Frontal cortex (tissue), 4 donors: ENCODE measurements around the gene CTNNBL1. TPM values are rescaled to one million over a fixed set of nuclear protein-coding genes. Genes with fewer than 3 reads are reported as not detected.

Experiments used
- DNase-seq, 2 donors: peaks; one replicate each; pipeline ENCODE4 v3.0.0; 2012; ENCODE audit warnings: low spot score in 2 of 2
- FAIRE-seq: peaks from 2 replicates; lab custom pipeline; 2012; peaks lifted over from hg19 to GRCh38; lab: Jason Lieb, UNC
- total RNA-seq: library from RNA; depleted of rRNA; stranded (reverse); fragments of >200 nt; gene quantifications from one replicate; pipeline ENCODE4 v1.2.3, GENCODE V29; 2014
- donor health status: control.
- donor health status: control.
- donor health status: control.

Gene CTNNBL1
- total RNA-seq, 1 donor from 2014 or later = 61.1 TPM

DNA sequence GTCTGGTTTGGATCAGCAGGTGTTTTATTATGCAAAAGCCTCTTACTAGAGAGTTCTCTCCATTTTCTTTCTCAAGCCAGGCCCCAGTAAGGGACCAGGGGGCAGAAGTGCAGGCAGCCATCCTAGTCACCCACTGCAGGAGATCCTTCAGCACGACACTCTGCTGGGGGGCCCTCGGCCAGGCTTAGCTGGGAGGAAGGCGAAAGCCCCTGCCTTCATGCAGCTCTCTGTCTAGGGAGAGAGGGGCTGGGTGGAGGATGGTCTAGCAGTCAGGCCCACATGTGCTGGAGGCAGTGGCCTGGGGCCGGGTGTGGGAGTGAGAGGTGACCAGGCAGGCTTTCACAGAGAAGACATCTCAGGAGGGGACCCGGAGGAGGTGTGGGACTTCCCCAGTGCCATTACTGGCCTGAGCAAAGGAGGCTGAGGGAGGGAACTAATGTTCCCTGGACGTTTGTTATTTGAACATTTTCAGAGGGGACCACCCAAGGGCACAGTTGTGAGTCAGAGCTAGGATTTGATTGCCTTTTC lies 175.6 kb downstream of the CTNNBL1 start:
- no peak for FAIRE-seq
- no peak for DNase-seq

DNA sequence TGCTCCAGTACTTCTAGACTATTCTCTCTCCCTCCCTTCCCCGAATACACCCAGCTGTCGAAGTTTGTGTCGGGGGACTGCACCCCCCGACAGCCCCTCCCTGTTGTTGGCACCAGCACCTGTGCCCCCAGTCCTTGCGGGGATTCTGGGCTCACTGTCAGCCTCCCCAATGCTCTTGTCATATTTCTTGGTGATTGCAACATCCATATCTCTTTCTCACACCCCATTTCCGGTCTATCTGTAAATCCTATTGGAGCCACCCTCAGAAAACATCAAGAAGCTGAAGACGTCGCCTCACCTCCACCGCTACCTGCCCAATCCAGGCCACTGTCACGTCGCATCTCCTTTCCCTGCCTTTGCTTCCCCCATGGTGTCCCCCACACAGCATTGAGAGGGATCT lies 176.5 kb downstream of the CTNNBL1 start:
- no peak for FAIRE-seq
- DNase-seq = no peak

DNA sequence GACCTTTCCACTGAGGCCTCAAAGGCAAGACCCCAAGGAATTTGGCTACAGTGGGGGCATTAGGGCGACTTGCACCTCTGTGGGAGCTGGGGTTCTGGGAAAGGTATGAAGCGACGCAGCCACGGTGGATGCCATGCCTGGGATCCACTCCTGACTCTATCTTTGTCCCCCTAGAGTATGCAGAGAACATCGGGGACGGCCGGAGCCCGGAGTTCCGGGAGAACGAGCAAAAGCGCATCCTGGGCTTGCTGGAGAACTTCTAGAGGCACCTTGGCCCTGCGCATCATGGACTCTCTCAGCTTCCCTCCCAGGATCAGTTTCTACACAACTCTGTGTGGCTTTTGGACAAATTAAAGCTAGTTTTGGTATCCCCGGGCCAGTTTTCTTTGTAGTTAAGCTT lies 177.9 kb downstream of the CTNNBL1 start:
- no peak for DNase-seq
- FAIRE-seq = no peak

DNA sequence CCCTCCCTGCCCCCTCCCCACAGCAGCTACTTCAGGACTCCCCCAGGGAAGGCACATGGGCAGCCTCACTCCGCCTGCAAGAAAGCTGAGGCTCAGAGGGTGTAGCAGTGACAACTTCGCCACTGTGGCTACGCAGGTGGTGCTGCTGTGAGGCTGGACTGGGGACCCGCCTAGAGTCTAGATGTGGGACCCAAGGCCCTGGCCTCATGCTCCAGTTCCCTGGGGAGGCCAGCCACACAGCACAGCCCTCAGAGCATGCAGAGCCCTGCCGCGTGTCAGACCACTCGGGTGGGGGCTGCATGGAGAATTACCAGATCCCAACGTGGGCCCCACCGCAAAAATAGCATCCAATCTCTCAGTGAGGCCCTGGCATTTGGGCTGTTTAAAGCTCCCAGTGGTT lies 178.3 kb downstream of the CTNNBL1 start:
- DNase-seq (no peak), FAIRE-seq (no peak)

DNA sequence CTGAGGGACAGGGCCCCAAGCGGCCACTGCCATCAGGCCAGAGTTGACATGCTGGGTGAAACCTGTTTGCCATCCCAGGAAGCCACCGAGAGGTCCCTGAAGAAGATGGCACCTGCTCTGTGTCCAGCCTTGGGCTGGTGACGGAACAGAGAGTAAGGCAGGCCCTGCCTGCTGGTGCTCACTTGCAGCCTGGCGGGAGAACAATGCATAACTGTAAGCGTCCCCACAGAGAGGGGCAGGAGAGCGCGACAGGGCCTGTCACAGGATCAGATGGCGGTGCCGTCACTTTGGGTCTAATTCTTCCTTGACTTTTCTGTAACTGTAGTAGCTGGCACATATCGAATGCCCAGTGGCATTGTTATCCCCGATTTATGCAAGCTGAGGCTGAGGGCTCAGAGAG lies 180.1 kb downstream of the CTNNBL1 start:
- FAIRE-seq (no peak), DNase-seq (no peak)

DNA sequence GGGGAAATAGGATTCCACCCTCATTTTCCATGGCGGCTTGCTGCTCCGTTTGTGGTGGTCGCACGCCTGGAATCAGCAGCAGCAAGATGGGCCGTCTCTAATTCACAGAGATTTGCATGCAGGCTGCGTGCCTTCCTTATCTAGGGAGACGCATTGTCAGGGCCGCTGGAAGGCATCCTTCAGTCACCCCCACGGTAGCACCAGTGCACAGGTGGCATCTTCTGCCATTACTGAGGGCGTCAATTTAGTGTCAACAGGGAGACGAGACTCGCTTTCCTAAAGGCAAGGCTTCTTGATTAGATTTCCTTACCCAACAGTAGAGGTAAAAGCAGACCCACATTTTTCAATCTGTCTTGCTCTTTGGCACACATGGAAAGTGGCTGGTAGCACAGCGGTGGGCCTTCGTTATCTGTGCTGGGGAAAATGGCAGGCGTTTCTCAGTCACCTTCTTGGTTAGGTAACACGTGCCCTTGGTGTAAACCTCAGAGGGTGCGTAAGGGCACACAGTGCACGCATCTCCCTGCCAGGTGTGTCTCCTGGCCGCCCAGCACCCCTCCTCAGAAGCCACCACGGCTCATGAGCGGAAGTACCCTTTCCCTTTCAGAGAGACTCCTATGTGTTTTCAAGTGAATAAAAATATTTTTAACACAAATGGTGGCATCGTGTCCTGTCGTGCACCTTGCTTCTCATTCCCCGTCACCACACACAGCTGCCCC lies 181.8 kb downstream of the CTNNBL1 start:
- no peak for DNase-seq

DNA sequence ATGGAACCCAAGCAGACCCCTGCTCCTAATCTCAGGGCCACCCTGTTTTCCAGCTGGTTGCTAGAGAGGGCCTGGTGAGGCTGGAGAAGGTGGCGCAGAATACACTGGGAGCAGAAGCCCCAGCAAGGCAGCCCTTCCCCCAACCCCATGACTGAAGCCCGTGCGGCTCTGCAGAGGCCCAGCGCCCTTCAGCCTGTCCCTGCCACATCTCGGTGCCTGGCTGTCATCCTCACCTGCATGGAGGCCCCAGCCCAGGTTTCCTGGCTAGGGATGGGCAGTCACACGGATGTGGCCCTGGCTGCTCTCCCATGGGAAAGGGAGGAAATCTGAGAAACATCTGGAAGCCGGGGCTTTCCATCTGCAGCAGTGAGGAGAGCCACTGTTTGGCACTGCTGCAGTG lies 183.0 kb downstream of the CTNNBL1 start:
- FAIRE-seq (no peak), DNase-seq (no peak)

More for the DNA sequence above, 181.8 kb downstream of the CTNNBL1 start:
- no peak for FAIRE-seq

DNA sequence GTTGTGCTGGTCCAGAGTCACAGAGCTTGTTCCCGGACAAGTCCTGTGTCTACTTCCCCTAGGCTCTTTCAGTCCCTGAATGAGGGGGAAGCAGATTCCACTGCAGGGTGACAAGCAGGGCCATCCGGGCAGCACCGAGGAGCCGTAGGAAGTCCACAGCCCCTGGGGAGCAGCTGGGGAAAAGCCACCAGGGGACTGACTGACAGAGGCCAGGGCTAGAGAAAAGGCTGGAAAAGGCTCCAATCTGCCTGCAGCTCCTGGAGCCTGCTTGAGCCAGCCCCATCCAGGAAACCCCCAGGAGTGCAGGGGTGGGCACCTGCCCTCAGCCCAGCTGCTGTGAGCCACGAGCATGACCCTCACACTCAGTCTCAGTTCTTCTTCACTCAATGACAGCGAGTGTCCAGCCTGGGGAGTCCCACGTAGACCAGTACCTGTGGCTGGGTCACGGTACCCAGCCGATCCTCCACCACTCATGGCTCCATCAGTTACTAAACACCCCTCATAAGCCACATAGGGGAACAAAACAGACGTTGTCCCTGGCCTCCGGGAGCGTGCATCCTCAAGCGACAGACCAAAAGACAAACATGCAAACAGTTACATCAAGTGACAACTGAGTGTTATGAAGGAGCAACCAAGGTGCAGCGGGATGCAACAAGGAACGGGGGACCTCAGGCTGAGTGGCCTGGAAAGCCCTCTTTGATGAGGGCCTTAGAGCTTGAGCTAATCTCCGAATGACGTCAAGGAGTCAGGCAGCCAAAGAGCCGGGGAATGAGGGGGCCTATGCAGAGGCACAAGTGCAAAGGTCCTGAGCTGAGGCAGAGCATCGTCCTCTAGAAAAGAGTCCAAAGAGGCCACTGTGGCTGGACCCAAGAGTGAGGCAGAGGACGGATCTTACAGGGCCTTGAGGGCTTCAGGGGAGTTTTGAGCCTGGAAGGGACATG lies 184.3 kb downstream of the CTNNBL1 start:
- FAIRE-seq (no peak), DNase-seq (no peak)

DNA sequence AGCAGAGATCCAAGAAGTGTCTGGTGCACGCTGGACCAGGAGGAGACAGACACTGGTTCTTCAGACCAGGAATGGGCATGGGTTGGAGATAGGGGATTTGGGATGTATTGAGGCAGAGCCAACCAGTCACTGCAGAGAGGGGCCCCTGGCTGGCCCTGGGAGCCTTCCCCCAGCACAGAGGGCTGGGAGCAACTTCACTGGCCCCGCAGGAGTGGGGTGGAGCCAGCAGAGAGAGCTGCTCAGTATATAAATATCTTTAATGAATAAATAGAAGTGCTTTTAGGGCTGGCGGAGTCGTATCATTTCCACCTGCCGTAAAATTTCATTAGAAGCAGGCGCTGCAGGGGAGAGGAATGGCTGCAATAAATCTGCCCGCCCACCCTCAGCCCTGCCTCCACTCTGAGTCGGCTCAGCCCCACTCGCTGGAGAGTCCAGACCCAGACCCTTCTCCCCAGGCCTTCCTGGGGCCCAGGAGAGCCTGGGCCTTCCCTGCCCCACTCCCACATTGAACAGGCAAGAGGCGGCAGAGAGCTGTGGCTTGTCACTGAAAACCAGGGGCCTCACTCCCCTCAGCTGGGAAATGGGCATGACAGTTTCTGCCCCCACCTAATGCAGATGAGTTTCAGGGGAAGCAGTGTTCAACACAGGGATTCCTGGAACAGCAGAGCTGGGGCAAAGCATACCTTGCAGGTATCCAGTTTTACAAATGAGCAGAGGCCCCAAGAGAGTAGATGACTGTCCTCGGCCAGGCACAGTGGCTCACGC lies 185.2 kb downstream of the CTNNBL1 start:
- no peak for FAIRE-seq
- no peak for DNase-seq

DNA sequence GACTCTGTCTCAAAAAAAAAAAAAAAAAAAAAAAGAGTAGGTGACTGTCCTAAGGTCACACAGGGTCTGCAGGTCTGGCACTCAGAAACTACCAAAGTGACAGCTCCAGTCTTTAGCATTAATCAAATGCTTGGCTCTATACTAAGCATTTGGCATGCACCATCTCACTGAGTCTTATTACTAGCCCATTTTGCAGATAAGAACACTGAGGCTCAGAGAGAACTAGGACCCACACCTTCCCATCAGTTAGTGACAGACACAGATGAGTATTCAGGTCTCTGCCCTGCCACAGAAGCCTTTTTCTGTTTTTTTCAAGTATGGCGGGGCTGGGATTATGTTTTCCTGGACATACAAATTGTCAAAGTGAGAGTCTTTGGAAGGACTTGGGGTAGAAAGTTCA lies 186.0 kb downstream of the CTNNBL1 start:
- no peak for DNase-seq
- no peak for FAIRE-seq

DNA sequence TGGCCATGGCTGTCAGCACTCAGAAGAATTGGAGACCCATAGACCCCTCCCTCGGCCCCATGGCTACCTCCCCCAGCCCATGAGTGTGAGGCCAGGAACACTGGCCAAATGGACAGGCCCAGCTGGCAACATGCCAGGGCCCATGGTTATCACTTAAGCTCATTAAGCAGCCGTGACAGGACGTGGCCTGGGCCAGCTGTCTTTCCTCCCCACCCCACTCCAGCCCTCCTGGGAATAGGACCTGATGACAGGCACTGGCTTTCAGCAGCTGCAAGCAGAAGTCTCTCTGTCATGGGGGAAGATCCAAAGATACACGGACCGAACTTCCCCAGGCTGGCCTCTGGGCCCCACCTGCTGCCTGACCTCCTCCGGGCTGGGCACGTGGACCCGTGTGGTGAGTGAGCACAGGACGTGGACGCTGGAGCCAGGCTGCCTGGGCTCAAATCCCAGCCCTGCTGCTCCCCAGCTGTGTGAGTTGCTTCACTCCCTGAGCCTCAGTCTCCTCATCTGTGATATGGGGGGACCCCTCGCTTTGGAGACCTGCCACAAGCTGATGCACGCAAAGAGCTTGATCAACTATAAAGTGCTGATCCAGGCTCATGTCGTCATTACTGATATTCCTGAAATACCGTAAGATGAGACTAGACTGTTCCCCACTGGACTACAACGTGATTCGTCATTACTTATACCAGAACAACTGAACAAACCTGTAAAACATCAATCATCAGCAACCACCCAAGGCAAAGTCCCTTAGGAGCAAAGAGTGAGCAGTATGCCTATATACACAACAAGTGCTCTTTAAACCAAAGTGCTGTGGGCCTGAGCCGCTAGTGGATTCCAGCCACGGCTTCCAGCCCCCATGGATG lies 187.1 kb downstream of the CTNNBL1 start:
- DNase-seq (no peak), FAIRE-seq (no peak)

DNA sequence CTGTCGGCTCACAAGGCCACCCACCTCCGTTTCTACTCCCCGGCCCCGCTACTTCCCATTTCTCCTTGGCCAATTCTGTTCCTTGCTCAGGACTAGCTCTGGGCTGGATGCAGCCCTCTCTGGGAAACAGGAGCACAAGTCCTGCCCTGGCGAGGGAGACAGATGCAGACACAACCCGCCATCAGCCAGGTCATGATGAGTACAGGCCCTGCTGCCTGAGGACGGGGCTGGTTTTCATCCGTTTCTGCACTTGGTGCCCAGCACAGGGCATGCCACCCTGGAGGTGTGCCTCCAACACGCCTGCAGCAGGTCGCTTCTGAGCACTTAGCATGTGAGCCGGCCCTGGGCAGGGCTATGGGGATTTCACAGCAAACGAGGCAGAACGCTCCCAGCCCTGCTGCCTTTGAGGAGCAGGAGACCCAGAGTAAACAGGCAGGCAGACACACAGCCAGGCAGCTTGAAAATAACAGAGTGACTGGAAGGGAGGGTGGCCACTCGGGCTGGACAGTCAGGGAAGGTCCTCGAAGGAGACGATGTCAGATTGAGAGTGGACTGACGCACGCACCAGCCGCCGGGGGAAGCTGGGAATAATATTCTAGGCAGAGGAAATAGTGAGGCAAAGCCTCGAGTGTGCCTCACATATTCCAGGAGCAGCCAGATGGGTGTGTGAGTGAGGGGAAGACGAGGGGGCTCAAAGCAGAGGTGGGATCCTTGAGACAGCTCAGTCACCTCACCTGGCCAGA lies 187.9 kb downstream of the CTNNBL1 start:
- DNase-seq (no peak), FAIRE-seq (no peak)

DNA sequence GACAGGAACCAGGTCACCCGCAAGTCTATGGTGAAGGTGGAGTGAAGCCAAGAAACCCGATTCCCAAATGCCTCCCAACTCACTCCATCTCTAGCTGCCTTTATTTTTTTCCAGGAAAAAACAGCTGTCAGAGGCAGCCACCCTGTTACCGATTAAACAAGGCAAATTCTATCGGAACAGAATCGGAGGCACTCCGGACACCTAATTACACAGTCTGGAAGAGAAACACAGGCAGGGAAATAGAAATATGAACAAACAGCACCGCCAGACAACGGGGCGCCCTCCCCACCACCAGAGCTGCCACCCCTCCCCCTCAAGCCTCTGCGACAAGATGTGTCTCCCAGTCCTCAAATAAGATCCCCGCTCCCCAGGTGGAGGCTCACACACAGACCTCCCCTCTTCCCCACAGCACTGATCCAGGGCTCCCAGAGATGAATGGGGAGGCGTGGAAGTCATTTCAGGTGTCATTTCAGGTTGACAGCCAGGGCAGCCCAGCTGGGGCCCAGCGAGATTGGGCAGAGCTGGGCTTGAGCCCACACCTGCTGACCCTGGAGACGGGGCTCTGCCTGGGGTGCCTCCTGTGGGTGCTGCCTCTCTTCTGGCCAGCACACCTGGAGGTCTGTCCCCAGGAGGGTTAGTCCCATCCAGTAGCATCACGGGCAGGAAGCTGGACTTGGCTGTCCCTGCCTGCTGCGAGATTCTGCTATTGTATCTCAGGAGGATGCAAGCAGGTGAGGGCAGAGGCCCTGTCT lies 189.3 kb downstream of the CTNNBL1 start:
- FAIRE-seq (no peak), DNase-seq (no peak)

DNA sequence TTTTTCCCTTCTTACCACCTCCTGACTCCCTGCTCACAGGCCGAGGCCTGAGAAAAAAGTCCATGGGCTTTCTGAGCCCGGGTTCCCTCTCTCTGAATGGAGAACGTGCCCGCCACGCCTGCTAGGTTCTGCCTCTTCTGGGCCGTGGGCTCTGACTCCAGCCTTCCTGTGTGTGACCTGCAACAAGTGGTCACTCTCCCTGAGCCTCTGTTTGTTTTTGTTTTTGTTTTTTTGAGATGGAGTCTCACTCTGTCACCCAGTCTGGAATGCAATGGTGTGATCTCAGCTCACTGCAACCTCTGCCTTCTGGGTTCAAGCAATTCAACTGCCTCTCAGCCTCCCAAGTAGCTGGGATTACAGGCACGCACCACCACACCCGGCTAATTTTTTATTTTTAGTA lies 191.2 kb downstream of the CTNNBL1 start:
- FAIRE-seq (no peak), DNase-seq (no peak)

DNA sequence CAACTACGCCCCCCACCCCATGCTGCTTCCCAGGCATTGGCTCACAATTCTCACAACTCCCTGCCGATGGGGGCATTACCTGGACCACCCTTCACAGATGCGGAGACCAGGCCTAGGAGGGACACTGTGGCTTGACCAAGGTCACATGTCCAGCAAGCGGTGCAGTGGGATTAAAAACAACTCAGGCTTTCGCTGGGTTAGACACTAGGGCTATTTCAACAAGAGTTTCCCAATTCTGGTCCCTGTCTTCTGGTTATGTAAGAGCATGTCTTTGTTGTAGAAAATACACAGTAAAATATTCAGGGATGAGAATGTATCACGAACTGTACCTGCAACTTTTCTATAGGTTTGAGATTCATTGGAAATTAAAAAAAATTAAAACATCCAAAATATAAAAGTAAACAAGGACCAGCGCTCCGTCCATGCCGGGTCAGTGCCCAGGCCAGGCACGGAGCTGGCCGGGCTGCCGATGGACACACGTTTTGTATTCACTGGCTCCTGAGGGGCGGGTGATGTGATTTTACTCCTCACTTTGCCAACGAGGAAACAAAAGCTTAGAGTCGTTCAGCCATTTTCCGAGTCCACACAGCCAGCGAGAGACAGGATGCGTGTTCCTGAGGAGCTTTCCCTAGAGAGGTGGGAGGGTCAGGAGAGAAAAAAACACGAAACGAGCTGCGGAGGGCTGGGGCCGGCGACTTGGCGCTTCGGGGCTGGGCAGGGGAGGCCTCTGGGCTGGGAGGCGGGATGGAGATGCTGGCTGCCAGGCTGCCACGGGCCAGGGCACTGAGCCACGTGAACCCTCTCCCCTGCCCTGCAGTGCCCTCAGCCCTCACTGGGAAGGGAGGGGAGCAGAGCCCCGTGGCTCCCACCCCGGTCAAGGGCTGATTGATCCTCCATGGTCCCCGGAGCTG lies 192.0 kb downstream of the CTNNBL1 start:
- FAIRE-seq = no peak
- no peak for DNase-seq

DNA sequence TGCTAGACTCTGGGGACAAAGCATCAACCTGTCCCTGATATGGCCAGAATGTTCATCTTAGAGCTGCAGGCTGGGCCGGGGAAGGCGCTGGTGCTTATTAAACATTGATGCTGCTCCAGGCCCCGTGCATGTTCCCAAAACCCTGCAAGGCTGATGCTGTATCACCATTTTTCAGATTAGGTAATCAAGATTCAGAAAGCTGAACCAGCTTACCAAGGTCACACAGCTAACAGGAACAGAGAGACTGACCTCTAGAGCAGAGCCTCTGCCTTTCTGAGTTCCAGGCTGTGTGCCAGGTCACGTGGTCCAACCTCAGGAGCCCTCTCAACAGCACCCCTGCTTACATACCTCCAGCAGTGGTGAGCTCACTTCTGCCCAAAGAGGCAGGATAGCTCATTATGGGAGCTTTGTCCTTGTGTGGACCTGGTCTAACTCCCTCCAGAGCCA lies 193.0 kb downstream of the CTNNBL1 start:
- no peak for FAIRE-seq

DNA sequence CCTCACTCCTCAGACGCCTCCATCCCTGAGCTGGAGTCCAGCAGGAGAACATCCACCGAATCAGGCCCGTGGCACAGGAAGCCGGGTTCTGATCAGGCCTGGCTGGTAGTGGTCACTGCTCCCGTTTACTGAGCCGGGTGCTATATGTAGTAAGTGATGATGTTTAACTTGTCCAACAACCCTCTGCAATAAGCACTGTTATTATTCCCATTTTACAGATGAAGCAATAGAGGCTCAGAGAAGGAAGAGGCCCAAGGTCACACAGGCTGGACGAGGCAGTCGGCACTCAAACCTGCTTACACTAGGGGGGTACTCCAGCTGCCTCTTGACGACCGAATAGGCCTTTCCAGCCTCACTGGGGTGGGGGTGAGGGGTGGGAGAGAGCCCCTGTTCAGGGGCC lies 194.8 kb downstream of the CTNNBL1 start:
- FAIRE-seq = no peak
- no peak for DNase-seq

More for the DNA sequence above, 193.0 kb downstream of the CTNNBL1 start:
- DNase-seq = no peak
